CD4-positive, alpha-beta T cell treated with Interleukin-4 for 1 hour (primary cell): ENCODE data around the gene SUDS3.
A peak's percentile ranks its signal among the peaks of the same experiment; 100 is the strongest.
"Not testable (repeated sequence)": the region's sequence is repeated elsewhere in the genome, so short reads cannot be mapped to it uniquely, and the experiment has no call there.

Experiments
- DNase-seq, 2 donors: peaks; one replicate each; pipeline ENCODE4 v3.0.0-alpha.2; 2020 to 2022

SUDS3 gene, protein sequence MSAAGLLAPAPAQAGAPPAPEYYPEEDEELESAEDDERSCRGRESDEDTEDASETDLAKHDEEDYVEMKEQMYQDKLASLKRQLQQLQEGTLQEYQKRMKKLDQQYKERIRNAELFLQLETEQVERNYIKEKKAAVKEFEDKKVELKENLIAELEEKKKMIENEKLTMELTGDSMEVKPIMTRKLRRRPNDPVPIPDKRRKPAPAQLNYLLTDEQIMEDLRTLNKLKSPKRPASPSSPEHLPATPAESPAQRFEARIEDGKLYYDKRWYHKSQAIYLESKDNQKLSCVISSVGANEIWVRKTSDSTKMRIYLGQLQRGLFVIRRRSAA

DNA sequence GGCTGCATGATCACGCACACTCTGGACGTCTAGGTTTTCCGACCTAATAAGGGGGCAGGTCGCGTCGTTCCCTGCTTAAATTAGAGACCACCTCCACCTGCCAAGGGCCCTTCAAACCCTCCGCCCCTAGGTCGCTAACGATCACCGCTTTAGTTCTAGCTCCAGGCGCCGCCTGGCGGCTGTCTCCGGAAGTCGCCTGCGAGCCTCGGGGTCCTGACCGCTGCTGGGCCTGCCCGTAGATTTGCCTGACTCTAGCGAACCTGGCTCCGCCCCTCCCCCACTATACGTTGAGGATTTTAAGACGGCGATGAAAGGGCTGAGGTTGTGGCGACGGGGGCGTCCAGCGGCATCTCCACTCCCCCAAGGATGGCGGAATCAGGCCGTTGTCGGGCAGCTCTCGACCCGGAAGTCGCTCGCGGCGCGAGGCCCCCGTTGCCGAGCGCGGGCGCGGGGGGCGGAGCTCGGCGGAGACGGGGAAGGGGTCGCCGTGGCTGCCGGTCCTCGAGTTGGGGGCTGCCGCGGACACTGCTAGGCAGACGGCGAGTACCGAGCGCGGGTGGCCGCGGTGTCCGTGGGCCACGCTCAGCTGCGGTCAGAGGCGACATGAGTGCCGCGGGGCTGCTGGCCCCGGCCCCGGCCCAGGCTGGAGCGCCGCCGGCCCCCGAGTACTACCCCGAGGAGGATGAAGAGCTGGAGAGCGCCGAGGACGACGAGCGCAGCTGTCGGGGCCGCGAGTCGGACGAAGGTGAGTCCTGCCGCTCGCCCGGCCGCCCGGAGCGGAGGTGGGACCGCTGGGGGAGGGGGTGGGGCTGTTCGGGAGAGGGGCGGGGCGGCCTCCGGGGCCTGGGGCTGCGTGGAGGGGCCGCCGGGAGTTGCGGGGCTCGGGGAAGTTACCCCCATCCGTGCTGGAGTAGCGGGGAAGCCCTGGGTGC is at the start of gene SUDS3:
TSS of gene SUDS3 (plus strand) at position 467 of the 932 bp plus-strand sequence. CDS start at position 604, 137 bp downstream.
- DNase-seq = peak; percentile 90 to 94

DNA sequence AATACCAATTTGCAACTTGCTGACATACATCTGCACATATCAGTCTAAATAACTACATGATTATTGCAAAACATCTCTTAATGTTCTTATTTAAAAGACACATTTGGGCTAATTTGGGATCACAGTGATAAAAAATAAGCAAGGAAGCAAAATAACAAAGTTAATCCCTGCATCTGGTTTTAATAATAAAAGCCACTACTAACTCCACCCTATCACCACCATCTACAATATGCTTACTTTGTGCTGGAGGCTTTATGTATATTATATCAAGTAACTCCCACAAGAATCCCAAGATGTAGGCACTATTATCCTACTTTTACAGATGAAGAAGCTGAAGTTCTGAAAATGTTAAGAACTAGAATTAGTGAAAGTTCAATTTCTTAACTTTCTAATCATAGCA is 49.4 kb upstream of the SUDS3 start:
- DNase-seq = no peak

DNA sequence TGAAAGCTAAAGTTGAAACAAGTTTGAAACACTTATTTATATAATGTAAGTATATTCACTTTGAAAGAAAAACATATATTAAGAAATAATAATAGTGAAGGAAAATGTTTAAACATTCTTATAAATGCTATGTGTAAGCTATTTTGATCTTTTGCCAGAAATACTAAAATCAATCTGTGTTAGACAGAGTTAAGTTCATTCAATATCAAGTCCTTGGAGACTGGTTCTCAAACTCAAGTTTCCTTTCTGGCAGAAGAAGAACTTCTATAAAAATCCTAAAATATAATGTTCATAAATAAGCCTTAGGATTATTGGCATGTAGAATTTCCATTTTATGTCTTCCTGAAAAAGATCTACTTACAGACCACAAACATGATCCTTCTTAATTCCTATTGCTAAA is 49.0 kb upstream of the SUDS3 start:
- no peak for DNase-seq

DNA sequence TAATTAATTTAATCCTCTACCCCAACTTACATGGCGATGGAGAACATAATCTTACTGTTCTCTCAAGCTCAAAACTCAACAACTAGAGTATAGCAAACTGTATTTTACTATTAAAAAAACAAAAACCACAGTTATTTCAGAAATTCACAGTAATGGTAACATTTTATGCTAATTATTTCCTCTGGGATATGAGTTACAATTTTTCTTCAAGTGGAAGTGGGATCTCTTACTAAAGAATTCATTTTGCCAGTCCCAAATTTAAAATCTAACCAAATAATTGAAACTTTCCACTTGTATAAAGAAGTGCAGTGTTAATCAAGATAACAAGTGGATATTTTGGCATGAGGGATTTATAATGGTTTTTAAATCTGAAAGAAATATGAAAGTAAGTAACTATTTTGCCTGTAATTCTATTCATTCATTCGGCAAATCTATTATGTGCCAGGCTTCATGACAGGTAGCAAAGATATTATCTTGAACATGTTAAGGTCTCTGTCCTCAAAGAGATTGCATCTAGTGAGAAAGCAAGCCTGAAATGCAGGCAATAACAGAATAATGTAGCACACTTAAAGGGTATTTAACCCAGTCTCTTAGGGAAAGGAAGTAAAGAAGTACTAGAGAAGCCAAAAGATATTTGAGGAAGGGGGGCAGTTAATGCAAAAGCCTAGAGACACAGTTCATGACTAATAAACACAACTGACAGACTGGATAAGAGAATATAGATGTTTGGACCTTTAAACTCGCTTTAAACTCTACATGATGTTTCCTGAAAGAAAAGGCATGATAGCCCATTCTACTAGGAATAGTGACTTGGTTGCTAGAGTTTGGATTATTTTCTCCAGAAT is 47.6 kb upstream of the SUDS3 start:
- no peak for DNase-seq

DNA sequence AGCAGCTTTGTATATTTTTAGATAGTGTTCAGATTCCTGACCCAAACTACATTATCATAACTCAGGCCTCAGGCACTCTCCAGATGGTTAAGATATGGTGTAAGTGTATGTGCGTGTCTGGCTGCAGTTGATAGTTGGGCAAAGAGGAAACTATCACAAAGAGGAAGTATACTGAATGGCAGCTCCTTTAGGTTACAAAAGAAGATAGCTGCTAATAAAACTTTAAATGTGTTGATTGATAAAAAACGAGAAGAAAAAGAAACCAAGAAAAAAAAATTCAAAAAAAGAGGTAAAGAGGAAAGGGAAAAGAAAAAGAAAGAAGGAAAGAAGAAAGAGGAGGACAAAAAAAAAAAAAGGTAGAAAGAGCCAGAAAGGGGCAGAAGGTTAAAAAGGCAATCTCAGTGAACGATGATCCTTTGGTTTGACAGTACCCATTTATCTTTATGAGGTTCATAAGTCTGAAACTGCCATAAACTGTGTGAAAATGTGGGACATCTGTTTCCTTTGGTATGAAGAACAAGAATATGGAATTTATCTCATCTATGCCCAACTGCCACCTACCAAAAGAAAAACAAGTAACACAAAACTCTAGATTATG is 45.8 kb upstream of the SUDS3 start:
- DNase-seq = peak in 1 of 2 donors; percentile 28

DNA sequence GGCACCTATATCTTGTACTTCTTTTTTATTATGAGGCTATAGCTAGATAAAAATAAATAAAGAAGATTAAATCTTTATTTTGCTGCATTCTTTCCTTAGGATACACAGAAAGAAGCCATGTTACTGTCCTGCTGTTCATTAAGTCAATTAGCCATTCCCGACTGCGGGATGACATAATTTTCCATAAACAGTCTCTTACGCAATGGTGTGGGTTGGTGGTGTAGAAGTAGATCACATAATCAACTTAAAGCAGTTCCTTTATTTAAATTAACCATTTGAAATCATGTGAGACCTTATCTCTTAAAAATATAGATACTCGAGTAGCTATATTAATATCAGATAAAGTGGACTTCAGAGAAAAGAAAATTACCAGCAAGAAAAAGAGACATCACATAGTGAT is 43.8 kb upstream of the SUDS3 start:
- DNase-seq = no peak

DNA sequence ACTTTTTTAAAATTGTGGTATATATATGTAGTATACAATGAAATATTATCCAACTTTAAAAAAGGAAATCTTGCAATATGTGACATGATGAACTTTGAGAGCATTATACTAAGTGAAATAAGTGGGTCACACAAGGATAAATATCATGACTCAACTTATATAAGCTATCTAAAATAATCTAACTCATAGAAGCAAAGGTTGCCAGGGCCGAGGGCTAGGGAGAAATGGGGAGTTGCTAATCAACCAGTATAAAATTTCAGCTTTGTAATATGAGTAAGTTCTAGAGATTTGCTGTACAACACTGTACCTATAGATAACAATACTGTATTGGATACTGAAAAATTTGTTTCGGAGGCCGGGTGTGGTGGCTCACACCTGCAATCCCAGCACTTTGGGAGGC is 42.1 kb upstream of the SUDS3 start:
- DNase-seq = no peak

DNA sequence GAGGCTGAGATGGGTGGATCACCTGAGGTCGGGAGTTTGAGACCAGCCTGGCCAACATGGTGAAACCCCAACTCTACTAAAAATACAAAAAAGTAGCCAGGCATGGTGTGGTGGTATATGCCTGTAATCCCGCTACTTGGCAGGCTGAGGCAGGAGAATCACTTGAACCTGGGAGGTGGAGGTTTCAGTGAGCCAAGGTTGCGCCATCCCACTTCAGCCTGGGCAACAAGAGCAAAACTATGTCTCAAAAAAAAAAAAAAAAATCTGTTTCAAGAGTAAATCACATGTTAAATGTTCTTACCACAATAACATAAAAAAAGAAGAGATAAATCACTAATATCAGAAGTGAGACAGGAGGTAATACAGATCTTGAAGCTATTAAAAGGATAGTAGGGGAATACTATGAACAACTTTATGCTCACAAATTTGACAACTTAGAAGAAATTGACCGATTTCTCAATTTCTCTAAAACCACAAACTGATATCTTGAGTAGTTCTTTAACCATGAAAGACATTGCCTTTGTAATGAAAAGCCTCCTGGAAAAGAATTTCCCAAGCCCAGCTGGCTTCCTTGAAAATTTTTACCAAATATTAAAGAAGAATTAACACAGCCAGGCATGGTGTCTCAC is 41.3 kb upstream of the SUDS3 start:
- no peak for DNase-seq

DNA sequence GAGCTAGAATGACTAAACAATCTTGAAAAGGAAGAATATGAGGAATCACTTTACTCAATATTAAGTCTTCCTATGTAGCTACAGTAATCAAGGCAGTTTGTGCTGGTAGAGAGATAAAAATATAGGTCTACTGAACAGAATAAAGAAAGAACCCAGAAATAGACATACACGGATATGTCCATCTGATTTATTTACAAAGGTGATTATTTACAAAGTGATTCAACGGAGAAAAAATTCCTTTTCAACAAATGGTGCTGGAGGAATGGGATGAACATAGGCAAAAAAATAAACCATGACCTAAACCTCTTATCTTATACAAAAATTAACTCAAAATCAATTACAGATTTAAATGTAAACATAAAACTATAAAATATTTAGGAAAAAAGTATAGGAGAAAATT is 40.2 kb upstream of the SUDS3 start:
- DNase-seq = no peak

DNA sequence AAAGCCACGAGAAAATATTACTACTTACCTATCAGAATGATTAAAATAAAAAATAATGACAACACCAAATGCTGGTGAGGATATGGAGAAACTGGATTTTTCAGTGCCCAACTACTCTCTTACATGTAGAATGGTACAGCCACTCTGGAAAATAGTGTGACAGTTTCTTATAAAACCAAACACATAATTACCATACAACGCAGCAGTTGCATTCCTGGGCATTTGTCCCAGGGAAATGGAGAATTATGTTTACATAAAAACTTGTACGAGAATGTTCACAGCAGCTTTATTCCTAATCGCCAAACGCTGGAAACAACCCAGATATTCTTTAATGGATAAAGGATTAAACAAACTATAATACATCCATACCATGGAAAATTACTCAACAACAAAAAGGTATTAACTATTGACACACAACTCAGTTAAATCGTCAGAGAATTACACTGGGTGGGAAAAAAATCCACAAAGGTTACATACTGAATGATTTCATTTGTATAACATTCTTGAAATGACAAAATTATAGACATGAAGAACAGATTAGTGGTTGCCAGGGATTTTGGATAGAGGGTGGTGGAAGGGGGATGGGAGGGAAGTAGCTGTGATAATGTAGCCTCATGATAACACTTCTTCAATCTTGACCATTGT is 39.0 kb upstream of the SUDS3 start:
- DNase-seq = no peak

DNA sequence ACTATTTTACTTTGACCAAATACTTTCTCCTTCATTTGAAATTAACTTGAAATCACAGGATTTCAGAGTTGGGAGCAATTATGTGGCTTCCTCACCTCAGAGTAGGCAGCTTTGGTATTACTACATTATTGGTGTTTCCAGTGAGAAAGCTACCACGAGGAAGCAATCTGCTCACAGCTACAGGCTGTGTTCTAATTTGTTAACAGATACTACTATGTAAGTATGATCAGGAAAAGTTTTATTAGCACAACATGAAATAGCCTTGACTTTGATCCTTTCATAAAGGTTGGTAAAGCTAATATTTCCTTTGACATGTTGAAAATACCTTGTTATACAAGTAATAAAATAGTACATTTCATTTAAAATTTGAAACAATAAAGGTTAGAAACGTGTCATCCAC is 34.3 kb upstream of the SUDS3 start:
- no peak for DNase-seq

DNA sequence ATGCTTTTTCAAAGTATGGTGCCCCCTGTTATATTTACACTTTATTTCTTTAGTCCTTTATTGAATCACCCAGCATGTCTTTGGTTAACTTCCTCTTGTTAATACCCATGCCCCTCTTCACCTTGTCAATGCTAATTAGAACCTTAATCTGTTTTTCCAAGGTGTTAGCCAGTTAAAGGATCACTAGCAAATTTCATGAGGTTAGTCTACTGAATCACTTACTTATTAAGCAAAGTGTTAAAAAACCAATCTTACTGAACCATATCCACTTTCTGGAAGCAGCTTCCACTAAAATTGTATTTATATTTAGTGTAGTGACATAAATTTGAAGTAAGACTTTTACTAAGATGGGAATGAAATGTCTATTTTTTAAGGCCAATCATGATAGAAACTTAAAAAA is 31.5 kb upstream of the SUDS3 start:
- DNase-seq = no peak

DNA sequence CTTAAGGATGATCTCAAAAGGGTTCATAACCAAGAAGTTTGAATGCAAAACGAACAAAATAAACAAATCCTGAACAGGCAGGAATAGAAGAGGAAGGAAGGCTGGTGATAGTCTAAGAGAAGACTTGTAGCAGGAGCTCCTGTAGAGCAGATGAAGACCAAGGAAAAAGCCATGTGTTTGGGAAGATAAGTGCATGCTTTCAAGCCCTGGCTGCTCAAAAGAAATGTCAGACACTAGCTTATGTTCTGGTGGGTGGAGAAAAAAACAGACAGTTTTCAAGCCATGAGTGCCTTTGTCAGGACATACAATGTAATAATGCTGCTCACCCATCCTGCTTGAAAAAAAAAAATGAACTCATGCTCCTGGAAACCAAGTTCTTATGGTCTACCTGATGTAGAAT is 31.0 kb upstream of the SUDS3 start:
- no peak for DNase-seq

DNA sequence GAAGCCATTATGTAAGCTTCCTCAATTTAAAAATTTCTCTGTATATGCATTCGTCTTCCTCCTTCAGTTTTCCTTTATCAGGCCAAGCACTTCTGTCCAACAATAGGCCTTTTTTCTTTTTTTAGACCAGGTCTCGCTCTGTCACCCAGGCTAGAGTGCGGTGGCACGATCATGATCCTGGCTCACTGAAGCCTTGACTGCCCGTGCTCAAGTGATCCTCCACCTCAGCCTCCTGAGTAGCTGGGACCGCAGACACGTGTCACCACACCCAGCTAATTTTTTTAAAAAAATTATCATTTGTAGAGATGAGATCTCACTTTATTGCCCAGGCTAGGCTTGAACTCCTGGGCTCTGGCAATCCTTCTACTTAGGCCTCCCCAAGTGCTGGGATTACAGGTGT is 29.5 kb upstream of the SUDS3 start:
- DNase-seq = no peak

DNA sequence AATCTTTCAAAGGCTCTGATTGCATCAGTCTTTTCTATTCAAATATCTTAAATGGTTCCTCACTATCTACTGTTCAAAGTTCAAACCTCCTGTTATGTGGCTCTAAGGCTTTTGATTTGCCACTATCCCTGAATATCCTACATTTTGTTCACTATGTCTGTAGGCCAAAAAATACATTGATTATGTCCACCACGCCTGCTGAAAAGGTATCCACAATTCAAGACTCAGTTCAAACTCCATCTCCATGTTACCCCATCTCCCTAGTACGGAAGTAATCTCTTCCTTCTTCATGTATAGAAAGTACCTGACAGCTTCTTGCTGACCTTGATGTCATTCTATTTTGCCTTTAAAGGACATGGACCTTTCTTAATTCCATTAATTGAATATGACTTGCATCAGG is 28.4 kb upstream of the SUDS3 start:
- DNase-seq = no peak

DNA sequence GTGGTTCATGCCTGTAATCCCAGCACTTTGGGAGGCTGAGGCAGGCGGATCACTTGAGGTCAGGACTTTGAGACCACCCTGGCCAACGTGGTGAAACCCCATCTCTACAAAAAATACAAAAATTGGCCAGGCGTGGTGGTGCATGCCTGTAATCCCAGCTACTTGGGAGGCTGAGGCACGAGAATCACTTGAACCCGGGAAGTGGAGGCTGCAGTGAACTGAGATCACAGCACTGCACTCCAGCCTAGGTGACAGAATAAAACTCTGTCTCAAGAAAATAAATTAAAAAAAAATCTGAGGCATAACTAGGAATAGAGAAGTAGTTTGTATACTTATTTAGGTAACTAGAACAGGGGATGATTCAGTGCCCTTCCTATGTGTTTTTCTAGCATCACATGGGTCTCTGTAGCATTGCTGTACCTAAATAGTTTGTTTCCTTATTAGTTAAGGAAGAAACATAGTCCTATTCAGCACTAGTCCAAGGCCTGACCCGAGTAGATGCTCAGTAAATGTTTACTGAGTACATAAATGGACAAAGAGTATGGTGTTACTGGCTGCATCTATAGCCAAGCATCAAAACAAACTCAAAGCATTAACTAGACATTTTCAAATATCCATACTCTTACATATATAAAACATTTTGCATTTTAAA is 25.3 kb upstream of the SUDS3 start:
- DNase-seq = no peak

DNA sequence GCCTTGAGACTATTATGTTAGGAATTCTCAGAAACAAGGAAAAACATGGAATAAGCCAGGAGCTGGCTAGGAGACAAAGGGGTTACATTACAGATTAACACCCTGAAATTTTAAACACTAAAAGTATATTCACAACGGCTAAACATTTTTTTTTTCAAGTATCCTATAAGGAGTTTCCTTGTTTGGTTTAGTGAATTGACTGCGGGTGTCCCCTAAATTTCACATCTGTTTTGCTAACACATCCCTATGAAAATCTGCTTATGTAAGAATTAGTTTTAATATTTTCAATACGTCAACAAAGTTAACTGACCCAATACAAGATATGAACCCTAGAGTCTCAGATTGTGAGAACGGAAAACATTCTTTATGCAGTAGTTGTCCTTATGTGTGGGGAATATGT is 22.6 kb upstream of the SUDS3 start:
- DNase-seq = no peak

DNA sequence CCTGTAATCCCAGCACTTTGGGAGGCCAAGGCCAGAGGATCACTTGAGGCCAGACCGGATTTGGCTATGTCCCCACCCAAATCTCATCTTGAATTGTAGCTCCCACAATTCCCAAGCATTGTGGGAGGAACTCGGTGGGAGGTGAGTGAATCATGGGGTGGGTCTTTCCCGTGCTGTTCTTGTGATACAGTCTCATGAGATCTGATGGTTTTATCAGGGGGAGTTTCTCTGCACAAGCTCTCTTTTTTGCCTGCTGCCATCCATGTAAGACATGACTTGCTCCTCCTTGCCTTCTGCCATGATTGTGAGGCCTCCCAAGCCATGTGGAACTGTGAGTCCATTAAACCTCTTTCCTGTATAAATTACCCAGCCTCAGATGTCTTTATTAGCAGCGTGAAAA is 21.9 kb upstream of the SUDS3 start:
- not testable (repeated sequence) for DNase-seq

DNA sequence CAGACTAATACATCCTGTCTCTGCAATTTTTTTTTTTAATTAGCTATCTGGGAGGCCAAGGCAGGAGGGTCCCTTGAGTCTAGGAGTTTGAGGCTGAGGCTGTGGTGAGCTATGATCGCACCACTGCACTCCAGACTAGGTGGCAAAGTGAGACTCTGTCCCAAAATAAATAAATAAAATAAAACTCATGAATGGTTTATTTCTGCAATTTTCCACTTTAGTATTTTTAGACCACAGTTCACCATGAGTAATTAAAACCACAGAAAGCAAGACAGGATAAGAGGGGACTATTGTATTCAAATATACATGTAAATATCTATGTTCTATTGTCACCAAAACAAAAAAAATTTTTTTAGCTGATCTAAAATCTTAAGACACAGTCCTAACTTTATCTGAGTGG is 21.5 kb upstream of the SUDS3 start:
- DNase-seq = no peak

DNA sequence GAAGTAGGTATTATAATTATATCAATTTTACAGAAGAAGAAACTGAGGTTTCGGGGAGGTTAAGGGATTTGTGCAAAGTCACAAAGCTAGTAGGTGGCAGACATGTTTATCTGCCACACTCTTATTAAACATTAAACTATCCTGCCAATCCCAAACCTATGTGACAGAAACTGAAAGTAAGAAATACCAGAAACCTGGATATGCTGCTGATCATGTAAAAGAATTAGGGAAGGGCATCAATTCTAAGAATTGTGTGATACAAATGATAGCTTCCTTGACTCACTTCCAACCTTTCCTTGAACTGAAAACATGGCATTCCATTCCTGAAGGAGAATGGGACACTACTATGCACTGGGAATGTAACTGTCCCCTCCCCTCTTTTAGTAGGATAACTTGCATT is 20.5 kb upstream of the SUDS3 start:
- DNase-seq = no peak

DNA sequence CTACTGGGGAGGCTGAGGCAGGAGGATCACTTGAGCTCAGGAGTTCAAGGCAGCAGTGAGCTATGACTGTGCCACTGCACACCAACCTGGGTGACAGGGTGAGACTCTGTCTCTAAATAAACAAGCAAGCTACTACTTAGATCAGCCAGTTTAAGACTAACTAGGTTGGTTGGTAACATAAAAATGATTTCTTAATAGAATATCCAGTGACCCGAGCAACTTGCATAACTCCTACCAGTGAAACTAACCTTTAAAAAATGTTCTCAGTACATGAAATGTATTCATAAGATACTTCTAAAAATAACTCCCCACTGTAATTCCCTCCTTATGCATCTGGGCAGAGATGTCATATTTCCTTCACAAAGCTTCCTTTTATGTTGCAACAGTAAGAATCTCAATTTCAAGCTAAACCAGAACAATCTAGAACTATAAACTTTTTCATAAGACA is 19.5 kb upstream of the SUDS3 start:
- peak in 1 of 2 donors; percentile 18 for DNase-seq
